Endothelial cell of umbilical vein (primary cell): Measurements from ENCODE around the gene MTA2. TPM values are rescaled to one million over a fixed set of nuclear protein-coding genes. Genes with fewer than 3 reads are reported as not detected.

ENCODE experiments used
- BruUV-seq: library from RNA; stranded (reverse); fragments of 400-500 nt; replicated peaks from 2 replicates; lab custom pipeline; 2021; lab: Mats Ljungman, UMichigan
- CTCF ChIA-PET: fragments of 300-600, 350-600 bp; sonication (Branson Sonifier 250); formaldehyde crosslinking; loops from one replicate; lab custom pipeline; 2021; ENCODE audit warnings: antibody characterized with exemption, inconsistent platforms; lab: Charles Lee
- POLR2A ChIA-PET: fragments of 300-600, 350-600 bp; sonication (Branson Sonifier 250); formaldehyde crosslinking; loops from one replicate; lab custom pipeline; 2021; ENCODE audit warnings: antibody characterized with exemption, inconsistent platforms; lab: Charles Lee
- DNase-seq: peaks from one replicate; pipeline ENCODE4 v3.0.0-alpha.2; 2011; ENCODE audit warnings: low read depth, low spot score
- FAIRE-seq: peaks from 2 replicates; lab custom pipeline; 2011; peaks lifted over from hg19 to GRCh38; lab: Jason Lieb, UNC
- H2AFZ ChIP-seq: 2 replicates; pipeline ENCODE4 v1.6.0; 2012; ENCODE audit warnings: low read depth, low read length, control low read depth, inconsistent platforms
- H3K27ac ChIP-seq: 2 replicates; pipeline ENCODE4 v1.5.1; 2011; ENCODE audit warnings: low read depth, mild to moderate bottlenecking, control low read depth, low read length, moderate library complexity; ENCODE audit not compliant: insufficient read depth
- H3K27me3 ChIP-seq, 2 experiments: 2 replicates each; pipeline versions ENCODE4 v1.6.0 to v1.6.1; 2011; ENCODE audit warnings: low read length in 2 of 2, mixed read lengths in 1 of 2; ENCODE audit not compliant: control insufficient read depth in 2 of 2, insufficient read depth in 2 of 2
- H3K36me3 ChIP-seq, 2 experiments: 2 replicates in 1 of 2; 3 replicates in 1 of 2; pipeline ENCODE4 v1.5.1; 2011; ENCODE audit warnings: low read length in 2 of 2, mild to moderate bottlenecking in 1 of 2, moderate library complexity in 1 of 2; ENCODE audit not compliant: control insufficient read depth in 2 of 2, insufficient read depth in 2 of 2; ENCODE audit errors: extremely low read depth in 1 of 2
- H3K4me1 ChIP-seq: 3 replicates; pipeline ENCODE4 v1.5.1; 2011; ENCODE audit warnings: mild to moderate bottlenecking, low read length; ENCODE audit not compliant: control insufficient read depth, insufficient read depth; ENCODE audit errors: extremely low read depth
- H3K4me2 ChIP-seq: 2 replicates; pipeline ENCODE4 v1.6.1; 2011; ENCODE audit warnings: low read length, control low read depth, mixed read lengths; ENCODE audit not compliant: insufficient read depth
- H3K4me3 ChIP-seq, 3 experiments: fragments of 200-600 bp in 1 of 3; sonication (generic), shearing (Covaris generic) in 1 of 3; replicated peaks in 1 of 3; 2 replicates each; pipeline ENCODE4 v1.5.1; 2011 to 2016; ENCODE audit warnings: control low read depth in 3 of 3, low read length in 3 of 3, mild to moderate bottlenecking in 2 of 3, inconsistent platforms in 1 of 3, low read depth in 1 of 3, moderate library complexity in 1 of 3; ENCODE audit not compliant: insufficient read depth in 1 of 3
- H3K79me2 ChIP-seq: 2 replicates; pipeline ENCODE4 v1.6.0; 2012; ENCODE audit warnings: low read length, inconsistent platforms; ENCODE audit not compliant: control insufficient read depth, insufficient read depth
- H3K9ac ChIP-seq: replicated peaks from 2 replicates; pipeline ENCODE3; 2011; ENCODE audit warnings: low read length, control low read depth; ENCODE audit not compliant: insufficient read depth; ENCODE audit errors: extremely low read depth
- H3K9me1 ChIP-seq: replicated peaks from 3 replicates; pipeline ENCODE4 v1.6.0; 2011; ENCODE audit warnings: mild to moderate bottlenecking, low read length; ENCODE audit not compliant: control insufficient read depth, insufficient read depth; ENCODE audit errors: extremely low read depth
- H3K9me3 ChIP-seq: replicated peaks from 2 replicates; pipeline ENCODE4 v1.5.1; 2012; ENCODE audit warnings: low read length, inconsistent platforms; ENCODE audit not compliant: control insufficient read depth, insufficient read depth
- H4K20me1 ChIP-seq: replicated peaks from 2 replicates; pipeline ENCODE3; 2011; ENCODE audit warnings: mild to moderate bottlenecking, low read length; ENCODE audit not compliant: control insufficient read depth, insufficient read depth; ENCODE audit errors: extremely low read depth
- CTCF ChIP-seq, 2 donors: IDR thresholded peaks; 1 replicate in 1 of 2; 2 replicates in 1 of 2; pipeline ENCODE4 v1.5.1; 2011; ENCODE audit warnings: low read length in 2 of 2, mild to moderate bottlenecking in 2 of 2, moderate library complexity in 2 of 2, control low read depth in 1 of 2, inconsistent platforms in 1 of 2, low read depth in 1 of 2; ENCODE audit not compliant: insufficient read depth in 1 of 2; ENCODE audit errors: extremely low read depth in 1 of 2
- EZH2 ChIP-seq: IDR thresholded peaks from 2 replicates; pipeline ENCODE4 v1.6.1; 2012; ENCODE audit warnings: borderline replicate concordance, low read depth, mild to moderate bottlenecking, moderate library complexity, low read length, inconsistent platforms; ENCODE audit not compliant: severe bottlenecking
- FOS ChIP-seq: IDR thresholded peaks from 2 replicates; pipeline ENCODE4 v1.6.1; 2011; ENCODE audit warnings: mild to moderate bottlenecking, low read length, moderate library complexity, borderline replicate concordance; ENCODE audit not compliant: insufficient read depth
- GATA2 ChIP-seq: IDR thresholded peaks from 2 replicates; pipeline ENCODE4 v1.7.0; 2011; ENCODE audit warnings: low read depth, mild to moderate bottlenecking, moderate library complexity, mixed read lengths, low read length; ENCODE audit not compliant: insufficient read length, insufficient read depth
- JUN ChIP-seq: IDR thresholded peaks from 2 replicates; pipeline ENCODE4 v1.6.1; 2011; ENCODE audit warnings: borderline replicate concordance, low read depth; ENCODE audit not compliant: insufficient read length, insufficient read depth
- MAX ChIP-seq: IDR thresholded peaks from 2 replicates; pipeline ENCODE4 v1.6.1; 2011; ENCODE audit not compliant: insufficient read depth, insufficient read length
- MYC ChIP-seq: IDR thresholded peaks from one replicate; pipeline ENCODE4 v1.6.1; 2011; ENCODE audit warnings: mild to moderate bottlenecking, low read depth, low read length
- POLR2A ChIP-seq: IDR thresholded peaks from 2 replicates; pipeline ENCODE4 v1.6.1; 2012; ENCODE audit warnings: low read depth, mild to moderate bottlenecking, control low read depth, low read length
- POLR2AphosphoS5 ChIP-seq: IDR thresholded peaks from 2 replicates; pipeline ENCODE4 v1.6.1; 2012; ENCODE audit warnings: low read depth, mild to moderate bottlenecking, control low read depth, low read length, moderate library complexity; ENCODE audit not compliant: insufficient read depth
- dilution Hi-C: fragments of 300-500 bp; cut with MboI; formaldehyde crosslinking; loops from one replicate; pipeline ENCODE4 v1.15.0; 2019; ENCODE audit warnings: low sequenced_read_pairs; ENCODE audit not compliant: extremely low pct_ligation_motif_present
- intact Hi-C: fragments of 100-400 bp; cut with micrococcal nuclease; formaldehyde crosslinking; loops from one replicate; pipeline ENCODE4 v1.10.0; 2022
- polyA plus RNA-seq, 4 experiments: library from polyadenylated mRNA; depleted of rRNA in 3 of 4; stranded (reverse) in 3 of 4; unstranded in 1 of 4; fragments of >200 nt; gene quantifications; 2 replicates each; pipeline versions ENCODE4 v1.2.1 to v1.2.3, GENCODE V29; 2011 to 2012; ENCODE audit warnings: missing spikeins in 1 of 4
- total RNA-seq: library from RNA; stranded (reverse); gene quantifications from 2 replicates; pipeline ENCODE4 v1.2.3, GENCODE V29; 2021

Gene MTA2
- total and polyA plus RNA-seq, 2 donors (not counting 3 experiments of a cell fraction or from before 2014, with no cell fraction given), result 40.4 to 166 TPM

DNA sequence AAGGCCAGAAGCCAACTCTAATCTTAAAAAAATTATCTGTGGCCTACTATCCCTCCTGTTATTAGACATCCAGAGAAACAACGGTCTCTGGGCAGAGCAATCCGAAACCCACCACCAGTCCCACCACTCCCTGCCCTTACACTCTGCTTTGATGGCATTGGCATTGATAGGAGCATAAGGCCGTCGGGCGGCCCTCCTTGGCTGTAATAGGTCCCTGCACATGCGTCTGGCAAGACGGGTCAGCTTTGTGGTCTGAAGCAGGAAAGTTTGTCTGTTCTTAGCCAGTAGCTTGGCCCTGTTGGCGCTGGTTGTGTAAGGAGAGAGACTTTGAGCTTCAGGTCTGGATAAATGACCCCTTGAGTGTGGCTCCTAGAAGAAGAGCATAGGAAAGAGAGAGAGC is 6.5 kb downstream of the MTA2 start:
- FAIRE-seq, result no peak
- no peaks in the 10 kb centered on the region for H4K20me1 ChIP-seq
- intact Hi-C loops, result no loop called here

More for the DNA sequence above, 6.5 kb downstream of the MTA2 start:
- Histone ChIP-seq H3K27me3 (no peaks in the 10 kb centered on the region), H3K79me2 (peaks cover 40% of the 10 kb centered on the region), H3K9me1 (no peaks in the 10 kb centered on the region), H3K4me3 (no peak overlapping the region), H3K27ac (no peak overlapping the region), H3K4me2 (no peak overlapping the region), H3K9me3 (no peaks in the 10 kb centered on the region), H3K9ac (no peak overlapping the region), H3K36me3 (peaks cover 37 to 45% of the 10 kb centered on the region in 2 experiments), H3K4me1 (peaks cover 29% of the 10 kb centered on the region), H2AFZ (no peak overlapping the region)
- BruUV-seq, result no TSS peak
- TF ChIP-seq MYC (no peak), EZH2 (no peak), CTCF (IDR thresholded peaks at IDR 0.05; ENCODE audit: extremely low read depth in 1 of 2, insufficient read depth in 1 of 2, low read depth in 1 of 2, low read length in 2 of 2) (no peak), MAX (no peak), POLR2AphosphoS5 (no peak), JUN (no peak), POLR2A (no peak), FOS (no peak), GATA2 (no peak)
- dilution Hi-C loops, result no loop called here
- POLR2A ChIA-PET, result no interaction called here
- DNase-seq, result no peak
- CTCF ChIA-PET, result interaction anchor here (1.7 to 4.5 kb wide), 2 partner anchors 16 to 99 kb away, joined by 5 to 48 read pairs; partner anchors contain the start of genes EML3 and ROM1
